HG03103 (cell line): ENCODE data around the gene FAM20C.
"Not testable (repeated sequence)": the region's sequence is repeated elsewhere in the genome, so short reads cannot be mapped to it uniquely, and the experiment has no call there.

Experiments
- ATAC-seq: cut with Tn5 transposase; IDR thresholded peaks from one replicate; pipeline ENCODE4 v1.9.1; 2021; ENCODE audit warnings: low read depth; ENCODE audit not compliant: unreplicated experiment

The FAM20C gene

DNA sequence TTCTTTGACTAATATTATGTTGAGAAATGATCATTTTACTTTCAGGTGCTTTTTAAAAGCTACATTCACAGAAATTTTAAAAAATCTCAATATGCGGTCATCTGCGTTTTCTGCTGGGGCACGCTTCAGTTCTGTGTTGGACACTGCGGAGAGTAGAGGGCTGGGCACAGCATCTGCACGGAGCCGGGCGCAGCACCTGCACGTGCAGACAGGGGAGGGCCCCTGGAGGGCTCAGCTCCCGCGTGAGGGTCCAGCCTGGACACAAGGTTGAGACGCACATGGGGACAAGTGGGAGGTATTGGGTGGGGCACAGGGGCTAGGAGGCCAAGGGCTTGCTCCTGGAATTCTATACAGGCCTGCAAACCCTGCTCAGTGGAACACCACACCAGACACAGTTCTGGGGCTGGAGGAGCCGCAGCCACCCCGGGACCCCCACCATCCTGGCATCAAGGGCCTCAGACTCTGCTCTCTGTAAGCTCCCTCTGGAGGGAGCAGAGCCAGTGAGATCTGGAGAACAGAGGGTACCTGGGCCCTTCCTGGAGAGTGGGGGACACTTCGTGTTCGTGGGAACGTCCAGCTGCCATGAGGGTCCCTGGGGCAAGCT, 20.4 kb upstream of the FAM20C start:
- ATAC-seq, result no peak

DNA sequence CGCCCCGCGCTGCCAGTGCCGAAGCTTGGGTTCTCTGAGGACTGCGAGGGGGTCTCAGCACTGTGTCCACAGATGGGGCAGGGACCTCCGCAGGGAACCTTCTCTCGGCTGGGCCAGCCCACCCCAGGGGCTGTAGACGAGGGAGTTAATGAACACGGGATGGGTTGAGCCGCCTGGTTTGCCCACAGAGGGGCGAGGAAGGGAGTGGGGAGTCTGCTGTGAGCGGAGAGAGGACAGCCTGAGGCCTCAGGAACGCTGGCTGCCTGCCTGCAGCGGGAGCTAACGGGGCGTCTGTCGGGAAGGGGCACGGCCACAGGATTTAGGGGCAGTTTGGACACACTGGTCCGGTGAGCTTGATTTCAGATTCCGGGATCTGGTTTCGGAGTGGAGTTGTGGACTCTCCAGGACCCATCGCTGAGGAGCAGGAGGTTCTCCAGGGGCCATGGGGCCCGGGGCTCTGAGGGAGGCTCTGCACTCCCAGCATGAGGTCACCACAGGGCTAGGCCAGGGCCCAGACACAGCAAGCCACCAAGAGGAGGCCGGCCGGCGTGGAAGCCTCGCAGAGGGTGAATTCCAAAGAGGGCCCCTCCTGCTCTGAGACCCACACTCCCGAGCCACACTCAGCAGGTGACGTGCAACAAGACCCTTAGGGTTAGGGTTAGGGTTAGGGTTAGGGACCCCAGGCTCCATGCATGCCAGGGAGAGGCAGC, 19.0 kb upstream of the FAM20C start:
- no peak for ATAC-seq

DNA sequence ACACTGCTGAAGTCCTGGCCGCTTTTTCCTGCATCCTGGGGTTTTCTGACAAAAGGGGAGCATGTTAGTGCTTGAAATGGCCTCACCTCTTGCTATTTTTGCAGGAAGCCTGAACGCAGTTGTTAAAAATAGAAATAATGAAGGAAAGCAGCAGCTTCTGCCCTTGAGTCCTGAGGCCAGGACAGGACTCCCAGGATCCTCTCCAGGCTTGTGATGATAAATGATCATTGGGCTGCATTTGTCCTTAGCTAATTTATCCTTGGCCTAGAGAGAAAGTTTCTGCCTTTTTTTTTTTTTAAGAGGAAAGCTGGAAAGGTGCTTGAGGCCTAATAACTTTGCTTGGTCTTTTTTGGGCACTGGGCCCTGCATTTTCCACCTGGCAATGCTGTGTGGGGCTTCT, 17.7 kb upstream of the FAM20C start:
- ATAC-seq, result no peak

DNA sequence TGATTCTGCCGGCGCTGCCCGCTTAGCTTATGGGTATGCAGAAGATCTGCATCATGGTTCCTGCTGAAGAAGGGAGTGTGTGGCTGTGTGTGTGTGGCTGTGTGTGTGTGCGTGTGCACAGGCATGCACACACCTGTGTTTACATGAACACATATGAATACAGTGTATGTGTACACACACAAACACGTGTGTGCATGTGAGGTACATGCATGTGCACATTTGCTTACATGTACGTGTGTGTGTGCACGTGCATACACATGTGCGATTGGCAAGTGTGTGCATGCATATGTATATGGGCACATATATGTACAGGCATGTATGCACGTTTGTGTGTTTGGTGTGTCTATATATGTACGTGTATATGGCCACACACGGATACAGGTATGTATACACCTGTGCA, 16.4 kb upstream of the FAM20C start:
- no peak for ATAC-seq

DNA sequence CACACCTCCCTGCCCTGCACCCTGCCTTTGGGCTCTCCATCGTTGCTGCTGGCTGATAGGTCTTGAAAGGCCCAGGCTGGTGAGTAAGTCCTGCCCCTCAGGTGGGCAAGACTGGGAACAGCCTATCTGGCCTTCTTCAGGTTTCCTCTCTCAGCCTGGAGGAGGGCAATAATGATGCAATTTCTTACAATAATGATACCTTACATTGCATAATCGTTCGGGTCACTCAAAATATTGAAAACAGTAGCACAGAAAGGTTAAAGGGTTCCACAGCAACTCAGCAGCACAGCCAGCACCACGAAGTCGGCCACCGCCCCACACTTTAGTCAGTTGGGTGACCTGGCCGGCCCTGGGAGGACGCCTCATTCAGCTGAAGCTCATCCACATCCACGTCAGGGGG, 16.0 kb upstream of the FAM20C start:
- ATAC-seq, result no peak

DNA sequence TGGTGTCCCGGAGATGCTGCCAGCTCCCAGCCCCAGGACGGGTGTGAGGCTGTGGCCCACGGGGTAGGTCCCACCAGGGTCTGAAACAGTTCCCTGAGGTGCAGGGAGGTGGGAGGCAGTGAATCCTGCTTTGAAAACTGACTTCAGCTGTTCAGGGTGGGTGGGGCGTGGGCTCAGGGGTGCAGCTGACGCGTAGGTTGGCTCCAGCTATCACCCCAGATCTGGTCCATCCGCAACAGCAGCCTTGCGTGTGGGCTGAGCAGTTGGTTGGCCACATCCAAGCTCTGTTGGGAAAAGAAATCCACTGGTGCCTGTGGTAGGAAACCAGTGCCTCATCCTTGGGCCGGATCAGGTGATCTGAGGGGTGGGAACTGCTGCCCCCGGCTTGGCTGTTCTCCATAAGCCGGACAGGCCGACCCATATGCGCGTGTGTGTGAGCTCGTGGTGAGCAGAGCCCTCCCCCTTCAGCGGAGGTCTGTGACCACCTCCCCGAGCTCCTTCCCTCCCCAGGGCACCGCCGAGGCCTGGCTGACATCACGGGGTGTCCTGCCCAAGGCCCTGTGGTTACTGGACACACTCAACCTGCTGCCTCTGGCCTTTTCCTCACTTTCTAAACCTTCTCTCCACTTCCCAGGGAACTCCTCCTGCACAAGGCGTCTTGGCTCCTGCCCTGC, 15.4 kb upstream of the FAM20C start:
- no peak for ATAC-seq

DNA sequence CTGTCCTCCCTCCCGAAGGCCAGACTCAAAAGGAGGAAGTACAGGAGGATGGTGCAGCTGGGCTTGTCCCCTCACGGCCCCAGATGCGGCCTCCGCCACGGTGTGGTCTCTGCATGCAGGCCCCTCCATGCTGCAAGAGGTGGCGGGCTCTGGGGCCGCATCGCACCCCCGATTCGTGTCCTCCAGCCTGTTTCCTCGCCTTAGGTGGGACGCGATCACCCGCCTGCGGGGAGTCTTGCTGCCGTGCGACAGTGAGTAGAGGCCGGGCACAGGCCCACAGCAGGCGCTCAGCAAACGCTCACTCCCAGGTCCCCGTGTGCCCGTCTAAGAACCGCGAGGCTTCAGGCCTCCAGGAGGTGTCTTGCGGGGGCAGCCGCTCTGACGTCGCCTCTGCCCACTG, 13.9 kb upstream of the FAM20C start:
- no peak for ATAC-seq

DNA sequence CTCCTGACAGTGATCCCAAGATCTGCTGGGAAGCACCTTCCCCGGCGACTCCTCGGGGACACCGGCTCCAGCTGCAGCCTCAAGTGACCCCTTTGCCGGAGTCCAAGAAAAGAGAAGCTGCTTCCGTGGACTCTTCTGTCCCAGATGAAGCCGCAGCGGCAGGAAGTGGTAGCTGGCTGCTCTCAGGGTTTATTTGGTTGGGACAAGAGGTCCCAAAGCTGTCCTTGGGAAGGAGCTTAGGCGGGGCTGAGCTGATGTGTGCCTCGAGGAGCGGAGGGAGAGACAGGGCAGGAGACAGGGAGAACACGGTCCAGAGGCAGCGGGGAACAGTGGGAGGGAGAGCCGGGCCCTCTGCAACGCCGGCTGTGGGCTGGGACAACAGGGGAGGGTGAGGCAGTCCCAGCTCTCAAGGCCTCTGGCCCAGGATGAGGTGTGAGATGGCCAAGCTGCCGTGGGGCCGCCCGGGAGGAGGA, 13.1 kb upstream of the FAM20C start:
- ATAC-seq, result no peak

DNA sequence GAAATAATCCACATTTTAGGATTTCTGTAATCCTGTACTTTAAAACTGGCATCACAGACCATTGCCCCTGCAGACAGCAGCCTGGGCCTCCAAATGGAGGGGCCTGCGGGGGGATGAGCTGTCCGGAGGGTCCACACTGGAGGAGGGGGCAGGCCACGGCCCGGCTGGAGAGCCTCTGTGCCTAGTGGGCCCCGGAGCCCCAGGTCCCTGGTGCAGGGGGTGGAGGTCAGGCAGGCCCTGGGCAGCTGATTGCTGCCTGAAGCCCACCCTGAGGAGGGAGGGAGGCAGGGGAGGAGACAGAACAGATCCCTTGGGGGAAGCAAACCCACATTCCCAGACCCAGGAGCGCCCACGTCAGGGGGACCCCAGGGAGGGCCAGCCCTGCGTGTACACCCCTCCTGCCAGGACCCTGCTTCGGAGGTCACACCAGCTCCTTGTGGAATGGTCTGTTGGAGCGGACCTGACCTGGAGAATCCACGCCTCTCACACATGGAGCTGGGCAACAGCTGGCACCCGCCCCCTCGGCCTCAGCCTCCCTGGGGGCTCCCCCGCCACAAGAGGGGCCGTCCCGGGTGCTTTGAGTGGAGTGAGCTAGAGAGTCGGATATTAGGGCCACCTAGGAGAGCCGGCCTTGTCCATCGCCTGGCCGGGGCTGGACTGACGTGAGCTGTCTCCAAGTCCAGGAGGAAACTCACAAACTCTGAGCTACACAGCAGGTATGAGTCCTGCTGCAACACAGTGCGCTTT, 12.2 kb upstream of the FAM20C start:
- no peak for ATAC-seq

DNA sequence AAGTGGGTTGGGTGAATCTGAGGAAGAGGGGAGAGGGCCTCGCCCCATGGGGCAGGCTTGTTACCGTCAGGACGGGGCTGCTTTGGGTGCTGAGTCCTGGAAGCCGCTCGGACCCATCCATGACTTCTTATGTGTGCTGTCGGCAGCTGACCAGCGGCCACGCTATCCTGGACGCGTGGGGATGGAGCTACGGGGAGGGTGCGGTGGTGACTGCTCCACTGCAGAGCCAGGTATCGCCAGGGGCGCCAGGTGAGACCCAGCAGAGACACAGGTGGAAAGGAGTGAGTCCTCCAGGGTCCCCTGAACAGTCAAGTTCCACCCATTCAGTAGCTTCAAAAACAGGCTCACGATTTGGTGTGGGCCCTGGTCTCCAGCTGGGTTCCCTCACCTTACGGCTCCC, 10.6 kb upstream of the FAM20C start:
- no peak for ATAC-seq

DNA sequence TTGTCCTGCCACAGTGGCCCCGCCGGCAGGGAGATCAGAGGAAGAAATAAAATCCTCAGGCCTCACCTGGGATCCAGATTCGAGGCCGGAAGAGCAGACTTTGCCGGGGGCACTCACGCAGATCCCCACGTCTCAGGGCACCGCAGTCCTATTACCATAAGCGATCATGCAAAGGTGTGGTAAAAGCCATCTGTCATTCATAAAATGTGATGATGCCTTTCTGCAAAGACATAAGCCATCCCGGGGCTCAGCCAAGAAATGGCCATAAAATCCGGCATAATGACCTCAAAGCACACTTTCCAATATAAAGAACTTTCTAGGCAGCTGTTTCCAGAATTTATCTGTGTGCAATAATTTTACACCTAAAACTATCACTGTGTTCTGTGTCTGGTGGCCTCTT, 9.9 kb upstream of the FAM20C start:
- not testable (repeated sequence) for ATAC-seq

DNA sequence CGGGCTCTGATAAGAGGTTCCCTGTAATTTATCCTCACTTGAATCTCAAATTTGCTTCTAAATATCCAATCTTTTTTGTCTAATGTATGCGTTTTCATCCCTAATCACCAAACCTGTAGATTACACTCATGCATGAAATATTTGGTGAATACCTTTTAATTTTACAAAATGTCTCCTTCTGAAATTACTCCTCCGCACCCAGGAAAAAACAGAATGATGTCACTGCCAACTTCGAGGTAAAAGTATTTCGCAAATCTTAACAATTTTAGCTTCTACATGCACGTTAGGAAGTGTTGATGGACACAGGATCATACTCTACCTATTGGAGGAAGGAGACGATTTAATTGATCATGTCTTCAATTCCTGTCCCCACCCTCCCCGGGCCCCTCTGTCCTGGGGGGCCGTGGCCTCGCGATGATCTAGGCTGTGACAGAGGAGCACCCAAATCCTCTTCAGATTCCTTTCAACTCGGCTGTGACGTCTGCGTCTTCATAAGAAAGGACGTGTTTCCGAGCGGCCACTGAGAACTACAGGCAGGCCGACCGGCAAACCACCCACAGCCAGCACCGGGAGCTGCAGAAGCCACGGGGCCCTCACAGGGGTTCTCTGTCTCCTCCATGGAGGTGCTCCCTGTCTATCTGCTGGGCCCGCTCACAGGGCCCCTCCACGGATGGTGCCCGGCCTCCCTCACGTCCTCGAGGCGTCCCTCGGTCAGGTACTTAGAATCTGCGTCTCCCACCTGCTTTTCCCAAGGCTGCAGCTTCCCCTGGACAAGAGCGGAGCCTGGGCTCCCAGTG, 8.7 kb upstream of the FAM20C start:
- no peak for ATAC-seq

DNA sequence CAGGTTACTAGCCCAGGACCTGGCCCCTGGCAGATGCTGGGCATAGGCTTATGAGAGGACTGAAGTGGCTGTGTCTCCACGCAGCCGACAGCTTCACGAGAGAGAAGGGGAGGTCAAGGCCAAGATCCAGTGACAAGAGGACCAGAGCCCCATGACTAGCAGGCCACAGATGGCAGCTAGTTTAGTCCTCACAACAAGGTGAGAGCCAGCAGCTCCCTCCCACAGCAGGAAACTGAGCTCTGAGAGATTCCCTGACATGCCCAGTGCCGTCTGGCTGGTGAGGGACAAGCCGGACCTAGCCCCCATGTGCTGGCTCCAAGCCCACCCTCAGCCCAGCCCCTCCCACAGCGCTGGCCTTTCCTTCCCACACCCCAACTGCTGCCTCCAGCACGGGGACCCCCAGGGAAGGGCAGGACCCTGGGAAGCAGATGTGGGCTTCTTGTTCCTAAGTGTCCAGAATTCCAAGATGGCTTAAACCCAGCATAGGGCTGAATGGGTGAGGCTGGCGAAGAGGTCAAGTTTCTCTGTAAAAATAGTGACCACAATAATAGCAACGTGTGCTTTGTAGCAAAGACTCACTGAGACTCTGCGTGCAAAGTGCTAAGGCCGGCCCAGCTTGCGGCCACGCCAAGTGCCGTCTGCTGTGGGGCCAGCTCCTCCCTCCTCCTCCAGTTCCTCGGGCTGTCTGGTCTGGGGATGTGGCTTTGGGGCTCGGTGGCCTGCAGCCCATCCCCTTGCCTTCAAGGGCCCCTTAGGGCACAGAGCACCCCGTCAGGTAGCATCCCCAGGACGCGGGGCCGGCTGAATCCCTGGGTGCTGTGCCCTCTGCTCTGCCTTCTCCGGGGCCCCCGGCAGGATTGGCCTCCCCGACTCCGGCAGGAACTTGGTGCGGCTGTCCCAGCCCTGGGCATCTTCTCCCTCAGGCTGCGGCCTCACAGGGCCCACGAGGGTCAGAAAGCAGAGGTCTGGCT, 7.8 kb upstream of the FAM20C start:
- no peak for ATAC-seq

DNA sequence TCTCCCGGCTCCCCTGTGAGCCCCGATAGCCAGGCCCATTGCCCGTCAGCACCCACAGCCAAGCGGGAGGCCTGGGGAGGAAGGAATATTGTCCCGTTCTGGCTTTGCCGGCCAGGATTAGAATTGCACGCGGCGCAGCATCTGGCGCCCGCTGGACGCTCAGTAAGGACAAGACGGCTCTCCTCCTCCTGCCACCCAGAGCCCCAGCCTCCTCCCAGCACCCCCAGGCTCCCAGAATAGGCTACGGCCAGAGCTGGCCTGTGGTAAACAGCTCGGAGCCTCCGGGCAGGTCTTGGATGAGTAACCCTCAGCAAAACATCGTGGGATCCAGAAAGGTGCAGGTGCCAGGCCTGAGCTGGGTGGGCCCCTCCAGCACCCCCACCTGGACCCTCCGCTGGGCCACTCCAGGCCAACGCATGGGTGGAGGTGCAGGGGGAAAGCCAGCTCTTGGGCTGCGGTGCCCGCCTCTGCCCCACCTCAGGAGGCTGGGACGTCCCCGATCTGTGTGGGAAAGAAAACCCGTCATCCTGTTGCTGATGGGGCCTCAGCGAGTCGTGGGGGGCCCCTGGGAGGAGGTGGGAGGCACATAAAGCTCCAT, 5.8 kb upstream of the FAM20C start:
- no peak for ATAC-seq

DNA sequence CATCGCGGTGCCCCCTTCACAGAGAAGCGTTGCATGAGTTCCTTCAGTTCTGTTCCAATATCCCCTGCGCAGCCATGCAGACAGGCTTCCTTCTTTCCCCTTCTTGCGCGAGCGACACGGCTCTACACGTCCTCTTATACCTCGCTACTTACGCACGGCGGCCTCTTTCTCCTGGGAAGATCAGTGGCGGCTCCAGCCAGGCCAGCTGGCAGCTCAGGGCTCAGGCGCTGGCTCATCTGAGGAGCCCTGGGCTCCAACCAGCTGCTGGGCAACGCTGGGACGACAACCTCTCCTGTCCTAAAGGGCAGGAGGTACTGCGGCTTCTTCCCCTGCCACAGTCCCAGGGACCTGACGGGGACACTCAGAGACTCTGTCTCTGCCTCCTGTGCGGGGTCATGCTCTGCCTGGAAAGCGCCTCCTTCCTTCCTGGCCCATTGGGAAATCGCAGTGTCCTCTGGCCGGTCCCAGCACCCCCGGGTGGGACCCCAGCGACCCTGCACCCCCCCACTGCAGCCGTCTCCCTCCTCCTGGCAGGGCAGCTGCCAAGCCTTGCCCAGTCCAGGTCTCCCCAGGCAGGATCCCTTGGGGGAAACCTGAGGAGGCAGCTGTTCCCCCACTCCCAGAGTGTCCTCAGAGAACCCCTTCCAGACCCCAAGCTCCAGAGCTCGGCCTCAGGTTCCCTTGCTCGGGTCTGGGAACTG, 5.0 kb upstream of the FAM20C start:
- ATAC-seq, result no peak

DNA sequence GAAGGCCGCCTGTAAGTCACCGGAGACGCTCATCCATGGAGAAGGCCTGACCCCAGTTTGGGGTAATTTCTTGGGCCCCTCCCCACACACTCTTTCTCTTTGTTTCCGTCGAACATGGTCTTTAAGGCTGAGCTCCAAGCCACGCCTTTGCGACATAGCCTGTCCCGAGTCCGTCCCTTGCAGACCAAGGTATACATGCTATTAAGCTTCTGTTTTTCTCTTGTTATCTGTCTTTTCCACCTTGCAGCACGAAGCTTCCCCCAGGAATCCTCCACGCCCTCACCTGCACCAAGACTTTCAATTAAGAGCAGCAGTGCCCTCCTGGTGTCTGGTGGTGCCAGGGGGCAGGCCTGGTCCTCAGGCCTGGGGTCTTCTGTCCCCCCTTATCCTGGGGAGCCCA, 4.2 kb upstream of the FAM20C start:
- no peak for ATAC-seq

DNA sequence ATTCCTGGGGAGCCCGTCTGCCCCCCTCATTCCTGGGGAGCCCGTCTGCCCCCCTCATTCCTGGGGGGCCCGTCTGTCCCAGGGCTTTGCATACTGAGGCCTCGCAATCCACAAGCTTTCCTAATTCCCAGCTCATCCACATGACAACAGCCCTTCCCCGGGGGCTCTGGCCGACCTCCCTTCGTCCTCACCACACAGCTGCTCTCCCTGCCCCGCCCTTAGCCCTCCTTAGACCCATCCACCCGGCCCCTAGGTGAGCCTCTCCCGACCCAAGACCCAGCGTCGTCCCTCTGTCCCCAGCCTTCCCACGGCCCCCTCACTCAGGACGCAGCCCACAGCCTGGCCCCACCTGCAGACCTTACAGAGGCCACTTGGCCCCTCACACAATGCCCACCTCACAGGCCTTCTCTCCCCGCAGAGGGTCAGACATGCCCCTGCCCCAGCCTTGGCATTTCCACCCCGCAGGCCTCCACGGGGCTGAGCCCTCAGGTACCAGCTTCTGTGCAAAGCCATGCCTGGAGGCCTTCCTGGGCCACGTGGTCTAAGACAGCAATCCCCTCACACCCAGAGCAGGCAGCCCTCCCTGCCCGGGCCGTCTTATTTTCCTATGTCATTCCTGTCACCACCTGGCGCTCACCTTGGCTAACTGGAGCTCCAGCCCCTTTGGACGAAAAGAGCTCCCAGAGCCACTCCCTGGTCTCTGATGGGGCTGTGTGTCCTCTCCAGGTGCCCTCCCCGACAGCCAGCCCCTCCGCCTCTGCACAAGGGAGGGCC, 3.5 kb upstream of the FAM20C start:
- ATAC-seq, result no peak

DNA sequence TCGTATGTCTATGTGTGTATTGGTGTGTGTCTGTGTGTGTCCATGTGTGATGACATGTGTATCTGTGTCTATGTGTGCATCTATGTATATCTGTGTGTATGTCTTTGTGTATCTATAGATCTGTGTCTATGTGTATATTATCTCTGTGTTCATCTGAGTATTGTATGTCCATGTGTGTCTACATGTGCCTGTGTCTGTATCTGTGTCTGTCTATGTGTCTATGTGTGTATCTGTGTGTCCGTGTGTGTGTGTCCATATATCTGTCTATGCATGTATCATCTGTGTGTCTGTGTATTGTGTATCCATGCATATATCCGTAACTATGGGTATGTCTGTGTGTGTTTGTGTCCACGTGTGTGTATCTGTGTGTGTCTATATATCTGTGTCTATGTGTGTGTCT, 2.7 kb upstream of the FAM20C start:
- ATAC-seq, result no peak
